ENCODE data around the gene ZNF763.
A peak's percentile ranks its signal among the peaks of the same experiment; 100 is the strongest.
"Not testable (repeated sequence)": the region's sequence is repeated elsewhere in the genome, so short reads cannot be mapped to it uniquely, and the experiment has no call there.

The ZNF763 gene

DNA sequence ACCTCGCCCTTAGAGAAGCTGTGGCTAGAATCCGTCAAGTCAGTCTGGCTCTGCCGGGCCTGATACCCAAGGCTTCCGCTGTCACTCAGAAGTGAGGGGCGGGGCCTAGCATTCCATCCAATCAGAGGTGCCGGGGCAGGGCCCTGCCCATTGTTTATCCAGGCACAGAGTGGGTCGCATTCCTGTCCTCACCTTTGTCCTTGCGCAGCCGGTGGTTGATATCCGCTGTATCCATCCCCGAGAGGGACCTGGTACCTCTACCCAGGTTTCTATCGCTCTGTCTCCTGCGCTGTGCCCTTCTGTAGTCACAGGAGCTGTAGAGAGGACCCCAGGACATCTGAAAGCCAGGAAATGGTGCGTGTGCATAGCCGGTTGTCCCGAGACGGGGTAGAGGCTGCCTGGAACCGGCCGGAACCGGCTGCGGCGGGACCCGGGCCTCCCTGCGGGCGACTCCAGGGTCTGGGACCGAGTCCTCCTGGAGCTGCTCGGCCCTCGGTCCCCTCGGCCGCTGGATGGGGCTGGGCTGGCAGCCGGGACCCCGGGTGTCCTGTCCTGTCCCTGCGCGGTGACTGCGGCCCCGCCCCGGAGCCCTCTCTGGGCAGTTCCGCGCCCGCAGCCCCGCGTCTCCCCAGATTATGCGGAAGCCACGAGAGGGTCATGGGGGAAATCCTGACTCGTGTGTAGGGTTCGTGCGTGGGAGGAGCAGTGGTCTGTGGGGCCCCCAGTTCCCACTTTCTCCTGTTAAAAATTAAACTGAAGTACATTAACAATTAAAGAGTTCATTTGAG is at the start of gene ZNF763:
Gene ZNF763, plus strand, starts transcription at position 183 of the 788 bp plus-strand sequence. Its CDS starts 169 bp downstream, at position 352.
- peak; percentile 44 for DNase-seq (ENCODE audit: low spot score)

DNA sequence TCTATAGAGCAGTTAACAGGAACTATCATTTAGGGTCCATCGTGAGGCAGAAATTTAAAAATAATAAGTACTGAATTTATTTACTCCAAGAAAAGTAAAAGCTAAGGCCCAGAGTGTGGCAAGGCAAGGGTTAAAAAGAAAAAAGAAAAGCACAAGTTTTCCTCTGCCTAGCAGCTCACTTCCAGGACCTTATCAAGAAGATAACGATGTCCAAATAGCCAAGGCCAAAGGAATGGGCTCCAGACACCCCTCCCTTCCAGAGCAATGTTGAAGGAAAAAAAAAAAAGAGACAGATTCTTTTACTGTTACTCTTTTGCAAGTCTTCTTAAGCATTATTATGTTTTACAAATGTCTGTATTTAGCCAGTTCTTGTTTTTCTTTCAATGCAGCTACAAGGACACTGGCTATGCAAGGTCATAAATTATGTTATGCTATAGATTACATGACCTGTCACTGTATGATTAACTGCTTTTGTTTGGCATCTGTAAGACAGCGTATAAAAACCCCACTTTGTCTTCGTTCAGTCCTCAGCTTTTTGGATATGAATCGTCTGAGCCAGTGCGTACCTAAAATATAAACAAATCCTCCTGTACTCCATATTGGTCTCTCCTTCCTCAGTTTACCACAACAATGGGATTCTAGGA is 42.9 kb upstream of the ZNF763 start:
- no peak for DNase-seq (ENCODE audit: low spot score)

DNA sequence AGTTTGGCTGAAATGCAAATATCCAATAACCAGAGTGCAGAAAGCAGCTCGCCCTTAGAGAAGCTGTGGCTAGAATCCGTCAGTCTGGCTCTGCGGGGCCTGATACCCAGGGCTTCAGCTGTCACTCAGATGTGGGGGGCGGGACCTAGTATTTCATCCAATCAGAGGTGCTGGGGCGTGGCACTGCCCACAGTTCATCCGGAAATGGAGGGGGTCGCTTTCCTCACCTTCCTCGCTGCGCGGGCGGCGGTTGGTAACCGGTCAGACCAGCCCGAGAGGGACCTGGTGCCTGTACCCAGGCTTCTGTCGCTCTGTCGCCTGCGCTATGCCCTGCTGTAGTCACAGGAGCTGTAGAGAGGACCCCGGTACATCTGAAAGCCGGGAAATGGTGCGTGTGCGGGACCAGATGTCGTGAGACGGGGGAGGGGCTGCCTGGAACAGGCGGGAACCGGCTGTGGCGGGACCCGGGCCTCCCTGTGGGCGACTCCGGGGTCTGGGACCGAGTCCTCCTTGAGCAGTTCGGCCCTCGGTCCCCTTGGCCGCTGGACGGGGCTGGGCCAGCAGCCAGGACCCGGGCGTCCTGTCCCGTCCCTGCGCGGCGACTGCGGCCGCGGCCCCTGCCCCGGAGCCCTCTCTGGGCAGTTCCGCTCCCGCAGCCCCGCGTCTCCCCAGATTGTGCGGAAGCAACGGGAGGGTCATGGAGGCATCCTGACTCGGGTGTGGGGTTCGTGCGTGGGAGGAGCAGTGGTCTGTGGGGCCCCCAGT is 39.8 kb upstream of the ZNF763 start, which contains the start of gene ZNF700:
Gene ZNF700, plus strand, starts transcription at position 222 of the 765 bp plus-strand sequence. Its CDS starts 104 bp downstream, at position 326.
- peak; percentile 84 for DNase-seq (ENCODE audit: low spot score)

DNA sequence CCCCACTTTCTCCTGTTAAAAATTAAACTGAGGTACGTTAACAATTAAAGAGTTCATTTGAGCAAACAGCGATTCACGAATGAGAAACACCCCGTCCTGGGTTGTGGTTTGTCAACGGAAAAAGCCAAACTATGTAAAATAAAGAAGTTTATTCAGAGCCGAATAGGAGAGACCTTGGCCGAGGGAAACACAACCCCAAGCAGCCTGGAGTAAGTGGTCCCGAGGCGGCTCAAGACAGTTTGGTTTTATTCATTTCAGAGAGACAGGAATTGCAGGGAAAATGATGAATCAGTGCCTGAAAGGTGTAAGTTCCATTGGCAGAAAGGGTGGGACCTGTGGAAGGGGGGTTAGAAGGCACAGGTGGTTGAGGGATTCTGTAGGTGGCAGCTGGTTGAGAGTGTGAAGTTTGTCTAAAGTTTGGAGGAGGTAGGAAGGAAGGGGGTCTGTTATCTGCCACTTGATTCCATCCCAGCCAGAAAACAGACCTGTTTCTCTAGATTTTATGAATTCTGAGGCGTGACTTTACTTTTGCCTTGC is 39.1 kb upstream of the ZNF763 start:
- not testable (repeated sequence) for DNase-seq (ENCODE audit: low spot score)

DNA sequence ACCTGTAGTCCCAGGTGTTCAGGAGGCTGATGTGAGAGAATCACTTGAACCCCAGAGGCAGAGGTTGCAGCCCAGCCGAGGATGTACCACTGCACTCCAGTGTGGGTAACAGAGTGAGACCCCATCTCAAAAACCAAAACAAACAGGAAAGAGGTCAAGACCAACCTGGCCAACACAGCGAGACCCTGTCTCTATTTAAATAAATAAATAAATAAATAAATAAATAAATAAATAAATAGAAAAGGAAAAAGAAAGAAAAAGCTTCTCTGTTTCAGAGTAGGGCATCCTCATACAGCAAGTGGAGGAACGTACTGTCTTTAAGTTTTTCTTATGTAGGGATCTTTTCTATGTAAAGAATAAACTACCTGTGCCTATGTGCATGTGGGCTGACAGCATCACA is 37.6 kb upstream of the ZNF763 start:
- DNase-seq (ENCODE audit: low spot score) = no peak

DNA sequence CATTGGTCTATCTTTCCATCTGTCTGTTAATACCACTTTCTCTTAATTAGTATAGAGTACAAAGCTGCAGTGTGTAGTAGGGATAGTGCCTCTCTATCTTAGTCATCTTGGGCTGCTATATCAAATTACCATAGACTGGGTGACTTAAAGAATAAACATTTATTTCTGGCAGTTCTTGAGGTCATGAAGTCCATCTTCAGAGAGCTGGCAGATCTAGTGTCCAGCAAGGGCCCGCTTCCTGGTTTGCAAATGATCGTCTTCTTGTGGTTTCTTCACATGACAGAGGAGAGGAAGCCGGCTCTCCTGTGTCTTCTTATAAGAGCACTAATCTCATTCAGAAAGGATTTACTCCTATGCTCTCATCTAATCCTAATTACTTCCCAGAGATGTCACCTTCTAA is 33.8 kb upstream of the ZNF763 start:
- DNase-seq (ENCODE audit: low spot score) = peak; percentile 61

DNA sequence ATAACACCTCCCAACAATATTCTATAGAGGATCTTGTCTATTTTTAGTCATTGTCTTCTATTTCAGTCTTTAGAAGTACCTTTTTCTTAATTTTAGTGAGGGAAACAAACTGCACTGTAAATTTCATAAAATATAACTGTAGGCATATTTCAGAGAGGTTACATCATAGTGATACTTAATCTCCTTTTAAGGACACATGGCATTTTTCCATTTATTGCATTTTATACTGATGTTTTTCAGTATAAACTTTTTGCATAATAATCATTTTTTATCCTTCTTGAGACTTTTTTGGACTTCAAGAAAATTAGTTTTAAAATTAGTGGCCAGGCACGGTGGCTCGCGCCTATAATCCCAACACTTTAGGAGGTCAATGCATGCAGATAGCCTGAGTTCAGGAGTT is 33.3 kb upstream of the ZNF763 start:
- DNase-seq (ENCODE audit: low spot score) = no peak

DNA sequence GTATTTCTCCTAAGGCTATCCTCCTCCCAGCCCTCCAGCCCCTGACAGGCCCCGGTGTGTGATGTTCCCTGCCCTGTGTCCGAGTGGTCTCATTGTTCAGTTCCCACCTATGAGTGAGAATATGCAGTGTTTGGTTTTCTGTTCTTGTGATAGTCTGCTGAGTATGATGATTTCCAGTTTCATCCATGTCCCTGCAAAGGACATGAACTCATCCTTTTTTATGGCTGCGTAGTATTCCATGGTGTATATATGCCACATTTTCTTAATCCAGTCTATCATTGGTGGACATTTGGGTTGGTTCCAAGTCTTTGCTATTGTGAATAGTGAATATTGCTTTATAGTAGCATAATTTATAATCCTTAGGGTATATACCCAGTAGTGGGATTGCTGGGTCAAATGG is 29.0 kb upstream of the ZNF763 start:
- DNase-seq (ENCODE audit: low spot score) = not testable (repeated sequence)

DNA sequence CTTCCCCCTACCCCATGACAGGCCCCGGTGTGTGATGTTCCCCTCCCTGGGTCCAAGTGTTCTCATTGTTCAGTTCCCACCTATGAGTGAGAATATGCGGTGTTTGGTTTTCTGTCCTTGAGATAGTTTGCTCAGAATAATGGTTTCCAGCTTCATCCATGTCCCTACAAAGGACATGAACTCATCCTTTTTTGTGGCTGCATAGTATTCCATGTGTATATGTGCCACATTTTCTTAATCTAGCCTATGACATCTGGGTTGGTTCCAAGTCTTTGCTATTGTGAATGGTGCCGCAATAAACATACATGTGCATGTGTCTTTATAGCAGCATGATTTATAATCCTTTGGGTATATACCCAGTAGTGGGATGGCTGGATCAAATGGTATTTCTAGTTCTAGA is 26.5 kb upstream of the ZNF763 start:
- DNase-seq (ENCODE audit: low spot score) = not testable (repeated sequence)

DNA sequence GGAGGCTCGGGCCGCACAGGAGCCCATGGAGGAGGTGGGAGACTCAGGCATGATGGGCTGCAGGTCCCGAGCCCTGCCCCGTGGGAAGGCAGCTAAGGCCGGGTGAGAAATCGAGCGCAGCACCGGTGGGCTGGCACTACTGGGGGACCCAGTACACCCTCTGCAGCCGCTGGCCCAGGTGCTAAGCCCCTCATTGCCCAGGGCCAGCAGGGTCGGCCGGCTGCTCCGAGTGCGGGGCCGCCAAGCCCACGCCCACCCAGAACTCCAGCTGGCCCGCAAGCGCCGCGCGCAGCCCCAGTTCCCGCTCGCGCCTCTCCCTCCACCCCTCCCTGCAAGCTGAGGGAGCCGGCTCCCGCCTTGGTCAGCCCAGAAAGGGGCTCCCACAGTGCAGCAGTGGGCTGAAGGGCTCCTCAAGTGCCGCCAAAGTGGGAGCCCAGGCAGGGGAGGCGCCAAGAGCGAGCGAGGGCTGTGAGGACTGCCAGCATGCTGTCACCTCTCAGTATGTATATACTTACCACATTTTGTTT is 23.4 kb upstream of the ZNF763 start:
- not testable (repeated sequence) for DNase-seq (ENCODE audit: low spot score)

DNA sequence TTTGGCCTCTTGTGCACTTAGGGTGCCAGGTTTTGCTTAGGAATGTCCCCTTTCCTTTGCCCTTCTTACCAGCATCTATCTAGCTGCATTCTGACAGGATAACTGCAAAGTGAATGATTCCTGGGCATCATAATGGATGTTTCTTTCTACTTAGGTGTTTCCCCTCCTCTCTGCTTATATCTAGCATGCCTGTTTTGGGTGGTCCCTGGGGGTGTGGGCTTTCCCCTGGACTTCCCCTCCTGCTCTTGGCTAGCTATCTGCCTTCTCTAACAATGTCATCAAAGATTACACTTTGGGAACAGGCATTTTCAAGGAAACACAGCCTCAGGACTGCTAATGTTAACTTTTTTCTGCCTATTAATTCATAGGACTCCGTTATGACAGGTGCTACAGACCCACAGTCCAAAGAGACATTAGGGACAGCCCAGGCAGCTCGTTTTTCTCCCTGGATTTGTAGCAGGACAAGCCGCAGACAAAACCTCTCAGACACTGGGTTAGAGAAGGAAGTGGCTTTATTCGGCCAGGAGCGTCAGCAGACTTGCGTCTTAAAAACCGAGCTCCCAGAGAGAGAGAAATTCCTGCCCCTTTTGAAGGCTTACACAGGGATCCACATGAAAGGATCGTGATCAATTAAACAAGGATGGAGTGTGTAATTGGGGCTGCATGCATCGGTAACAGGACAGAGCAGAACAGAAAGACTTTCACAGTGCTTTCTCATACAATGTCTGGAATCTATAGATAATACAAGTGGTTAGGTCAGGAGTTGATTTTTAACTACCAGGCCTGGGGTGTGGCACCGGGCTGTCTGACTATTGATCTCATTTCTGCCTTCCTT is 22.6 kb upstream of the ZNF763 start:
- DNase-seq (ENCODE audit: low spot score) = no peak

DNA sequence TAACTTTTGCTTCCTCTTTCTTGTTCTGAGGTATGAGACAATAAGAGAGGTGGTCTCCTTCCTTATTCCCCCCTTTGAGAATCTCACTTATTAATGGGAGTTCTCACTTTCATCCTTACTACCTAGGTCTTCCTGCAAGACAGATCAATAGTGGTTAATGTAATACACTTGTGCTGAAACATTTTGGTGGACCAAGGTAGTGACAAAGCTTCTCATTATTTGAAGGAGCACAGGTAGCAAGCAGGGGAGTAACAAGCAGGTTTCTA is 22.1 kb upstream of the ZNF763 start:
- no peak for DNase-seq (ENCODE audit: low spot score)

DNA sequence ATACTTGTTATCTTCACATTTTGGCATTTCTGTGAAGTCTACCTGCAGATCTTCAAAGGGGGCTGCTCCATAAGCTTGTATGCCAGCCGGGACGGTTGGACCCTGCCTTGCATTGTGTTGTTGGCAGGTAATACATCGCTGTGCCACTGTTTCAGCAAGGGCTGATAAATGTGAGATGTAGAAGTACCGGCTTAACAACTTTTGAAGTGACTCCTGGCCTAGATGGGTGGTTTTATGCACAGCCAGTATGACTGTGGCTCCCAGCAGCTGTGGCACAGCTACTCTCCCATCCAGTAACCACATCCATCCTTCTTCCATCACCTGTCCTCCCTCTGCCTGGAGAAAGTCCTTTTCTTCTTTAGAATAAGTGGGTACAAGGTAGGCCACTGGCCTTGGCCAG is 20.2 kb upstream of the ZNF763 start:
- no peak for DNase-seq (ENCODE audit: low spot score)

DNA sequence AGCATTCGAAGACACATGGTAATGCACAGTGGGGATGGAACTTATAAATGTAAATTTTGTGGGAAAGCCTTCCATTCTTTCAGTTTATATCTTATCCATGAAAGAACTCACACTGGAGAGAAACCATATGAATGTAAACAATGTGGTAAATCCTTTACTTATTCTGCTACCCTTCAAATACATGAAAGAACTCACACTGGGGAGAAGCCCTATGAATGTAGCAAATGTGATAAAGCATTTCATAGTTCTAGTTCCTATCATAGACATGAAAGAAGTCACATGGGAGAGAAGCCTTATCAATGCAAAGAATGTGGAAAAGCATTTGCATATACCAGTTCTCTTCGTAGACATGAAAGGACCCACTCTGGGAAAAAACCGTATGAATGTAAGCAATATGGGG is 16.2 kb upstream of the ZNF763 start:
- DNase-seq (ENCODE audit: low spot score) = no peak

DNA sequence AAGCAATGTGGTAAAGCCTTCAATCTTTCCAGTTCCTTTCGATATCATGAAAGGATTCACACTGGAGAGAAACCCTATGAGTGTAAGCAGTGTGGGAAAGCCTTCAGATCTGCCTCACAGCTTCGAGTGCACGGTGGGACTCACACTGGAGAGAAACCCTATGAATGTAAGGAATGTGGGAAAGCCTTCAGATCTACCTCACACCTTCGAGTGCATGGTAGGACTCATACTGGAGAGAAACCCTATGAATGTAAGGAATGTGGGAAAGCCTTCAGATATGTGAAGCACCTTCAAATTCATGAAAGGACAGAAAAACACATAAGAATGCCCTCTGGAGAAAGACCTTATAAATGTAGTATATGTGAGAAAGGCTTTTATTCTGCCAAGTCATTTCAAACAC is 15.6 kb upstream of the ZNF763 start:
- DNase-seq (ENCODE audit: low spot score) = no peak

DNA sequence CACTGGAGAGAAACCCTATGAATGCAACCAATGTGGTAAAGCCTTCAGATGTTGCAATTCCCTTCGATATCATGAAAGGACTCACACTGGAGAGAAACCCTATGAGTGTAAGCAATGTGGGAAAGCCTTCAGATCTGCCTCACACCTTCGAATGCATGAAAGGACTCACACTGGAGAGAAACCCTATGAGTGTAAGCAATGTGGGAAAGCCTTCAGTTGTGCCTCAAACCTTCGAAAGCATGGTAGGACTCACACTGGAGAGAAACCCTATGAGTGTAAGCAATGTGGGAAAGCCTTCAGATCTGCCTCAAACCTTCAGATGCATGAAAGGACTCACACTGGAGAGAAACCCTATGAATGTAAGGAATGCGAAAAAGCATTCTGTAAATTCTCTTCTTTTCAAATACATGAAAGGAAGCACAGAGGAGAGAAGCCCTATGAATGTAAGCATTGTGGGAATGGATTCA is 15.2 kb upstream of the ZNF763 start:
- DNase-seq (ENCODE audit: low spot score) = not testable (repeated sequence)

DNA sequence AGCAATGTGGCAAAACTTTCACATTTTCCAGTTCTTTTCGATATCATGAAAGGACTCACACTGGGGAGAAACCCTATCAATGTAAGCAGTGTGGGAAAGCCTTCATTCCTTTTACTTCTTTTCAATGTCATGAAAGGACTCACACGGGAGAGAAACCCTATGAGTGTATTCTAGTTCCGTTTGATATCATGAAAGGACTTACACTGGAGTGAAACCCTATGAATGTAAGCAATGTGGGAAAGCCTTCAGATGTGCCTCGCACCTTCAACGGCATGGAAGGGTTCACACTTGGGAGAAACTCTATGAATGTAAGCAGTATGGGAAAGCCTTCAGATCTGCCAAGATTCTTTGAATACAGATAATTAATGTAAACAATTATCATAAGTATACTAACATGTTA is 14.5 kb upstream of the ZNF763 start:
- no peak for DNase-seq (ENCODE audit: low spot score)

DNA sequence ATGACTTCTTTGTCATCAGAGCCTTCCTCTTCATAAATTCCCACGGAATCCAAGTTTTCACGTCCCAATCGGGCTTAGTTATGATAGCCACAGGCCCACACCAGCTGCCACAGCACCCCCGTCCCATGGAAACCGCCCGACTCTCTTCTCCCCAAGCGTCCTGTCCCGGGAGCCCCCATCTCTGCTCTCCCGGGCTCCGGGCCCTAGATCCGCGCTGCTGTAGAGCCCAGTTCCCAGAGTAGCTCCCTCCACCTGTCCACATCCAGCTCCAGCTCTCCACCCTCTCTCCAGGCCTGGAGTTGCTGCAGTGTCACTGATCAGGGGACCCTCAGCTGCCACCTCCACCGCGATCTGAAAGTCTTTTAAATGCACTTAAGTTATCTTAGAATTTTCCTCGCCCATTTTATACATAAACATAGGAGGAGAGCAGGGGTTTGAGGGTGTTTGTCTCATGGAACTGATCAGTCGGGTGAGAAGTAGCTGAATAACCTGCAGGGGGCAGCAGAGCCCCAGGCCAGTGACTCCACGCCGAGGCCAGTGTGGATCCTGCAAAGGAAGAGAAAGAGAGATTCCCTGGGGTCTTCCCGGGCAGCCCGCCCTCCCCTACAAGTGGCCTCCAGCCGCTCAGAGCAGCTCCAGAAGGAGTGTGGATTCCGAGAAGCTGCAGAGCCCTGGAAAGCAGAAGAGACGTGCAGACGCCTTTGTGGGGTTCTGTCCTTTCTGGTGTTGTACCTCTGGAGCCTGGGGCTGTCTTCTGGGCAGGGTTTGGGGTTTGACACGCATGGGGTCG is 1.1 kb upstream of the ZNF763 start:
- peak; percentile 57 for DNase-seq (ENCODE audit: low spot score)

DNA sequence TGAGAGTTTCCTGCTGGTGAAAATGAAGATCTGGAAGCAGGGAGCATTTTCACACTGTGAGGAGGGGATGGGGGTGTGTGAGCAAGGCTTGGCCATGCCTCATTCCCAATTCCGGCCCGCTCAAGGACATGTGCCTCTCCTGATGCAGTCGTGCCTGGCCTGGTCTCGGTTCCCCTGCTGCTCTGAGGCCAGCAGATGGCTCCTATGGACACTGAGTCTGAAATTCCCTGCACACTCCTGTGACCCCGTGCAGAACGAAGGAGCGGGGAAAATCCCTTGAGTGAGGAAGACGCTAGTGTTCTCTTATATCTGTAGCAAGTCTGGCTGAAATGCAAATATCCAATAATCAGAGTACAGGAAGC is 363 bp upstream of the ZNF763 start:
- no peak for DNase-seq (ENCODE audit: low spot score)

DNA sequence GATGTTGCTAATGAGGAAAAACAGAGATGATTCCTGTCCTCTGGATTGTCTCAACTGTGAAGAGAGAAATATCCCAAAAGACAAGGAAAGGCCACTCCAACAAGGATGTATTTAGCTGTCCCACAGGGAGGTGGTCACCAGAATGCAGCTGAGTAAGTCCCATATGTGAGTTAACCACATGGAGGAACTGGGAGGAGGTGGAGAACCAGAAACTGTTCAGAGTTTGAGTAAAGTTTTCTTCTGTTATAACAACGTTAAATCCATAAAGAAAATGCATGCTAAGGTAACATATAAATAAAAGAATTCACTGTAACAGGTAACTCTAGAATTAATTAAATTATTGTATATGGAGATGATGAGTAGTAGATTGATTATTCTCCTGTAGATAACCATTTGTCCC is 5.3 kb downstream of the ZNF763 start:
- DNase-seq (ENCODE audit: low spot score) = no peak

DNA sequence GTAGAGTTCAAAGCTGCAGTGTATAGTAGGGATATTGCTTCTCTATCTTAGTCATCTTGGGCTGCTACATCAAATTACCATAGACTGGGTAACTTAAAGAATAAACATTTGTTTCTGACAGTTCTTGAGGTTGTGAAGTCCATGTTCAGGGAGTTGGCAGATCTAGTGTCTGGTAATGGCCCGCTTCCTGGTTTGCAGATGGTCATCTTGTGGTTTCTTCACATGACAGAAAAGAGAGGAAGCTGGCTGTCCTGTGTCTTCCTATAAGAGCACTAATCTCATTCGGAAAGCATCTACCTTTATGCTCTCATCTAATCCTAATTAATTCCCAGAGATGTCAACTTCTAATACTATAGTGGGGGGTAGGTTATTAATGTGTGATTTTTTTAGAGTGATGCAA is 6.2 kb downstream of the ZNF763 start:
- no peak for DNase-seq (ENCODE audit: low spot score)
